GM12878 (cell line): ENCODE results near the gene PUSL1. TPM values are rescaled to one million over a fixed set of nuclear protein-coding genes. Genes with fewer than 3 reads are reported as not detected.

Source experiments
- ATAC-seq: fragments of 200-7000 bp; cut with Tn5 transposase; 3 replicates; pipeline ENCODE4 v1.9.1; 2020; ENCODE audit warnings: mild to moderate bottlenecking, moderate library complexity
- BruUV-seq: library from RNA; stranded (reverse); fragments of 400-500 nt; replicated peaks from 2 replicates; lab custom pipeline; 2021; lab: Mats Ljungman, UMichigan
- CTCF ChIA-PET: fragments of 300-600 bp; sonication (Branson Sonifier 250); formaldehyde crosslinking; extraction: SDS; loops from one replicate; lab custom pipeline; 2021; ENCODE audit warnings: inconsistent platforms; lab: Yijun Ruan, JAX
- POLR2A ChIA-PET: fragments of 350-600 bp; formaldehyde crosslinking; extraction: SDS; loops from one replicate; lab custom pipeline; 2021; ENCODE audit warnings: inconsistent platforms; lab: Charles Lee
- RAD21 ChIA-PET: fragments of 300-600 bp; sonication (Branson Sonifier 250); formaldehyde crosslinking; loops from one replicate; lab custom pipeline; 2023; ENCODE audit warnings: antibody characterized with exemption; ENCODE audit not compliant: unreplicated experiment; lab: Charles Lee
- SMC1A ChIA-PET: fragments of 300-600 bp; sonication (Branson Sonifier 250); formaldehyde crosslinking; loops from one replicate; lab custom pipeline; 2023; ENCODE audit not compliant: unreplicated experiment, uncharacterized antibody; lab: Charles Lee
- DNase-seq: peaks from one replicate; pipeline ENCODE4 v3.0.0-alpha.2; 2011; ENCODE audit warnings: low read depth, low spot score
- FAIRE-seq: peaks from 3 replicates; lab custom pipeline; 2011; peaks lifted over from hg19 to GRCh38; lab: Jason Lieb, UNC
- H2AFZ ChIP-seq: 2 replicates; pipeline ENCODE4 v1.6.0; 2011; ENCODE audit warnings: low read depth, low read length, control low read depth; ENCODE audit not compliant: control insufficient read depth
- H3K27ac ChIP-seq: 2 replicates; pipeline ENCODE4 v1.5.1; 2011; ENCODE audit warnings: control low read depth; ENCODE audit not compliant: control insufficient read depth, insufficient read depth
- H3K27me3 ChIP-seq, 2 experiments: replicated peaks in 1 of 2; 2 replicates each; pipeline versions ENCODE4 v1.6.0 to v1.6.1; 2011; ENCODE audit warnings: low read length in 1 of 2; ENCODE audit not compliant: control insufficient read depth in 2 of 2, insufficient read depth in 2 of 2
- H3K36me3 ChIP-seq, 2 experiments: 2 replicates each; pipeline ENCODE4 v1.5.1; 2011; ENCODE audit warnings: low read length in 1 of 2; ENCODE audit not compliant: control insufficient read depth in 2 of 2, insufficient read depth in 2 of 2
- H3K4me1 ChIP-seq: 2 replicates; pipeline ENCODE4 v1.6.1; 2011; ENCODE audit warnings: mild to moderate bottlenecking, low read length, moderate library complexity, mixed read lengths; ENCODE audit not compliant: control insufficient read depth, insufficient read depth
- H3K4me2 ChIP-seq: 2 replicates; pipeline ENCODE4 v1.6.0; 2011; ENCODE audit warnings: control low read depth; ENCODE audit not compliant: control insufficient read depth, insufficient read depth
- H3K4me3 ChIP-seq: fragments of 200-600 bp; sonication (generic); 2 replicates; pipeline ENCODE4 v1.5.1; 2016
- H3K79me2 ChIP-seq: 2 replicates; pipeline ENCODE4 v1.6.0; 2011; ENCODE audit warnings: low read length; ENCODE audit not compliant: control insufficient read depth, insufficient read depth
- H3K9ac ChIP-seq: 2 replicates; pipeline ENCODE4 v1.8.0; 2011; ENCODE audit warnings: low read length, control low read depth, mixed read lengths; ENCODE audit not compliant: control insufficient read depth, insufficient read depth
- H3K9me3 ChIP-seq: replicated peaks from 3 replicates; pipeline ENCODE4 v1.5.1; 2011; ENCODE audit warnings: mild to moderate bottlenecking, low read length; ENCODE audit not compliant: control insufficient read depth, insufficient read depth
- H4K20me1 ChIP-seq: 2 replicates; pipeline ENCODE4 v1.6.0; 2011; ENCODE audit not compliant: control insufficient read depth, insufficient read depth
- BCLAF1 ChIP-seq: fragments of 450-650 bp; IDR thresholded peaks from 2 replicates; pipeline ENCODE4 v1.6.1; 2017; ENCODE audit warnings: antibody characterized with exemption, mild to moderate bottlenecking, moderate library complexity
- CBX3 ChIP-seq: fragments of 200-600 bp; sonication (generic); IDR thresholded peaks from 2 replicates; pipeline ENCODE4 v1.6.1; 2016; ENCODE audit warnings: low read depth, borderline replicate concordance
- CEBPZ ChIP-seq: fragments of 150-350 bp; IDR thresholded peaks from 2 replicates; pipeline ENCODE4 v1.6.1; 2016; ENCODE audit warnings: low read depth, low read length
- HSF1 ChIP-seq: fragments of 150-350 bp; IDR thresholded peaks from 2 replicates; pipeline ENCODE4 v1.6.1; 2014; ENCODE audit warnings: mild to moderate bottlenecking, low read depth, low read length
- KLF5 ChIP-seq: fragments of 450-650 bp; IDR thresholded peaks from 2 replicates; pipeline ENCODE4 v1.6.1; 2014; ENCODE audit warnings: mild to moderate bottlenecking; ENCODE audit not compliant: partially characterized antibody
- MTA3 ChIP-seq: IDR thresholded peaks from 2 replicates; pipeline ENCODE4 v1.6.1; 2012; ENCODE audit warnings: low read length, inconsistent platforms, borderline replicate concordance
- MYC ChIP-seq: IDR thresholded peaks from 2 replicates; pipeline ENCODE4 v1.6.1; 2011; ENCODE audit warnings: mild to moderate bottlenecking, low read length, moderate library complexity, inconsistent platforms; ENCODE audit not compliant: insufficient read depth, insufficient replicate concordance, insufficient read length, severe bottlenecking
- NFIC ChIP-seq: IDR thresholded peaks from 2 replicates; pipeline ENCODE4 v1.6.1; 2012; ENCODE audit warnings: low read depth, mild to moderate bottlenecking, inconsistent platforms, low read length, moderate library complexity
- NFXL1 ChIP-seq: fragments of 450-650 bp; IDR thresholded peaks from 2 replicates; pipeline ENCODE4 v1.6.1; 2017; ENCODE audit warnings: antibody characterized with exemption, mild to moderate bottlenecking, borderline replicate concordance
- RBBP5 ChIP-seq: fragments of 200-600 bp; sonication (generic); conservative IDR thresholded peaks from 2 replicates; pipeline ENCODE4 v1.6.1; 2016
- ZBED1 ChIP-seq: IDR thresholded peaks from 2 replicates; pipeline ENCODE4 v1.6.1; 2016; ENCODE audit warnings: borderline replicate concordance
- WGBS: methylation state at CpG from one replicate; pipeline ENCODE4 v1.1.6; 2016; ENCODE audit warnings: low lambda C conversion rate; ENCODE audit not compliant: insufficient replicate concordance, insufficient coverage; ENCODE audit errors: missing lambda C conversion rate; 5-methylcytosine and 5-hydroxymethylcytosine counted together
- in situ Hi-C: fragments of 300-500 bp; cut with MboI; formaldehyde crosslinking; loops from 9 replicates; pipeline ENCODE4 v1.14.3; 2018; ENCODE audit warnings: mixed read lengths
- intact Hi-C: fragments of 100-400 bp; cut with micrococcal nuclease; formaldehyde crosslinking; loops from one replicate; pipeline ENCODE4 v1.14.2; 2022; ENCODE audit not compliant: unreplicated experiment
- polyA plus RNA-seq, 11 experiments: library from polyadenylated mRNA; depleted of rRNA in 4 of 11; unstranded in 6 of 11; stranded (reverse) in 5 of 11; fragments of >200 nt; fragmentation: Nextera tagmentation in 4 of 11; fragmentation: Illumina TruSeq in 1 of 11; extraction: Ambion mirVana in 4 of 11; extraction: Trizol in 1 of 11; gene quantifications; 1 replicate in 1 of 11; 2 replicates in 10 of 11; pipeline versions ENCODE4 v1.2.1 to v1.2.3, GENCODE V29; 2011 to 2016; ENCODE audit warnings: inconsistent platforms in 2 of 11, missing spikeins in 2 of 11, low read depth in 1 of 11
- total RNA-seq, 4 experiments: library from RNA; depleted of rRNA in 3 of 4; stranded (reverse); fragments of >200 nt in 3 of 4; fragmentation: Illumina TruSeq in 1 of 4; extraction: Trizol in 1 of 4; gene quantifications; 2 replicates each; pipeline versions ENCODE4 v1.2.1 to v1.2.3, GENCODE V29; 2013 to 2021
- TF ChIP-seq, protein P1 (sequence below): IDR thresholded peaks from 2 replicates; pipeline ENCODE4 v1.6.1; 2012; ENCODE audit warnings: low read depth, low read length, improper control_type of control experiment

PUSL1 gene
- total and polyA plus RNA-seq, 10 of the 15 experiments (the other 5 are each of a cell fraction or from before 2014, with no cell fraction given) = 0.16 to 28.4 (median 15.1) TPM

GRCh38 chr1:1282998-1283397 is 25.4 kb upstream of the PUSL1 start:
- Histone ChIP-seq H4K20me1 (no peaks in the 10 kb centered on the region), H3K27ac (no peak overlapping the region), H3K36me3 (no peaks in the 10 kb centered on the region), H3K9ac (no peak overlapping the region), H3K4me3 (no peak overlapping the region), H2AFZ (no peak overlapping the region), H3K9me3 (no peaks in the 10 kb centered on the region), H3K4me2 (no peak overlapping the region), H3K79me2 (no peaks in the 10 kb centered on the region), H3K27me3 (no peaks in the 10 kb centered on the region), H3K4me1 (no peaks in the 10 kb centered on the region)
- 63% methylated on average over 14 of the region's 14 CpGs for WGBS
- BruUV-seq = no TSS peak
- intact Hi-C loops (no loop called here), in situ Hi-C loops (no loop called here)
- ChIA-PET CTCF (no interaction called here), RAD21 (no interaction called here), POLR2A (no interaction called here), SMC1A (interaction anchor here (1.3 kb wide), 1 partner anchor 9 kb away, joined by 3 read pairs; no protein-coding TSS in a partner anchor)
- TF ChIP-seq CEBPZ (no peak), NFXL1 (no peak), MTA3 (no peak), MYC (no peak), CBX3 (no peak), RBBP5 (no peak), HSF1 (no peak), BCLAF1 (no peak), KLF5 (no peak), ZBED1 (no peak), NFIC (no peak)
- TF ChIP-seq, protein P1, sequence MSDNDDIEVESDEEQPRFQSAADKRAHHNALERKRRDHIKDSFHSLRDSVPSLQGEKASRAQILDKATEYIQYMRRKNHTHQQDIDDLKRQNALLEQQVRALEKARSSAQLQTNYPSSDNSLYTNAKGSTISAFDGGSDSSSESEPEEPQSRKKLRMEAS = no peak
- FAIRE-seq = no peak
- DNase-seq = no peak
- ATAC-seq = no peak
